MM.1S (cell line): ENCODE results near the gene BABAM1.
"Not testable (repeated sequence)": the region's sequence is repeated elsewhere in the genome, so short reads cannot be mapped to it uniquely, and the experiment has no call there.

Experiments
- DNase-seq: peaks from one replicate; pipeline ENCODE4 v3.0.0-alpha.2; 2015
- H2AFZ ChIP-seq: fragments of 300-600 bp; sonication (generic); 2 replicates; pipeline ENCODE4 v1.6.0; 2016; ENCODE audit warnings: antibody characterized with exemption, low read length
- H3F3A ChIP-seq: fragments of 300-600 bp; sonication (generic); 2 replicates; pipeline ENCODE4 v1.6.1; 2016; ENCODE audit warnings: mild to moderate bottlenecking, antibody characterized with exemption, low read length, moderate library complexity, mixed read lengths; ENCODE audit not compliant: insufficient read depth
- H3K27ac ChIP-seq: fragments of 300-600 bp; sonication (generic); 2 replicates; pipeline ENCODE4 v1.5.1; 2016; ENCODE audit warnings: mild to moderate bottlenecking, low read length
- H3K27me3 ChIP-seq: fragments of 300-600 bp; sonication (generic); replicated peaks from 2 replicates; pipeline ENCODE4 v1.6.0; 2016; ENCODE audit warnings: low read length; ENCODE audit not compliant: insufficient read depth
- H3K36me3 ChIP-seq: fragments of 300-600 bp; sonication (generic); replicated peaks from 2 replicates; pipeline ENCODE4 v1.6.1; 2016; ENCODE audit warnings: mild to moderate bottlenecking, low read length, mixed read lengths; ENCODE audit not compliant: insufficient read depth
- H3K4me1 ChIP-seq: fragments of 300-600 bp; sonication (generic); 2 replicates; pipeline ENCODE4 v1.6.1; 2016; ENCODE audit warnings: low read length, mixed read lengths
- H3K4me2 ChIP-seq: fragments of 300-600 bp; sonication (generic); 2 replicates; pipeline ENCODE4 v1.6.0; 2016; ENCODE audit warnings: low read depth, low read length
- H3K4me3 ChIP-seq: fragments of 300-600 bp; sonication (generic); 2 replicates; pipeline ENCODE4 v1.5.1; 2016; ENCODE audit warnings: low read length, mixed read lengths
- H3K79me2 ChIP-seq: fragments of 300-600 bp; sonication (generic); 2 replicates; pipeline ENCODE4 v1.6.1; 2016; ENCODE audit warnings: mixed run types, low read length, mixed read lengths
- H3K9ac ChIP-seq: fragments of 300-600 bp; sonication (generic); 2 replicates; pipeline ENCODE4 v1.6.1; 2016; ENCODE audit warnings: low read length, mixed read lengths
- H3K9me2 ChIP-seq: fragments of 300-600 bp; sonication (generic); replicated peaks from 2 replicates; pipeline ENCODE4 v1.6.1; 2016; ENCODE audit warnings: mild to moderate bottlenecking, low read length, mixed read lengths; ENCODE audit not compliant: insufficient read depth
- H3K9me3 ChIP-seq: fragments of 300-600 bp; sonication (generic); replicated peaks from 2 replicates; pipeline ENCODE4 v1.6.1; 2016; ENCODE audit warnings: mild to moderate bottlenecking, low read length, mixed read lengths; ENCODE audit not compliant: insufficient read depth
- H4K20me1 ChIP-seq: fragments of 300-600 bp; sonication (generic); 2 replicates; pipeline ENCODE4 v1.6.1; 2016; ENCODE audit warnings: mild to moderate bottlenecking, low read length, moderate library complexity, mixed read lengths; ENCODE audit not compliant: insufficient read depth
- CTCF ChIP-seq: fragments of 300-600 bp; sonication (generic); IDR thresholded peaks from 2 replicates; pipeline ENCODE4 v1.5.1; 2016; ENCODE audit warnings: antibody characterized with exemption, low read length, mixed read lengths
- EZH2 ChIP-seq: fragments of 300-600 bp; sonication (generic); optimal IDR thresholded peaks from 2 replicates; pipeline ENCODE3; 2017; ENCODE audit warnings: low read depth, mild to moderate bottlenecking, antibody characterized with exemption, low read length, mixed read lengths
- EZH2phosphoT487 ChIP-seq: fragments of 300-600 bp; sonication (generic); IDR thresholded peaks from 2 replicates; pipeline ENCODE4 v1.6.1; 2018; ENCODE audit warnings: antibody characterized with exemption, low read length

BABAM1 gene

GRCh38 chr19:17294051-17294891, 27.0 kb downstream of the BABAM1 start:
- Histone ChIP-seq H3K4me1 (no peaks in the 10 kb centered on the region), H3K4me2 (no peak overlapping the region), H2AFZ (no peak overlapping the region), H3K79me2 (peaks cover 7% of the 10 kb centered on the region; the same call in 1 of the 2 replicates), H3K9me2 (no peaks in the 10 kb centered on the region), H3K4me3 (no peak overlapping the region), H4K20me1 (no peaks in the 10 kb centered on the region), H3F3A (no peaks in the 10 kb centered on the region), H3K9me3 (no peaks in the 10 kb centered on the region), H3K27me3 (0 out of 2 replicates have a peak, but pooled peaks cover 3% of the 10 kb centered on the region), H3K27ac (no peak overlapping the region), H3K36me3 (no peaks in the 10 kb centered on the region), H3K9ac (no peak overlapping the region)
- DNase-seq: peak; percentile 20
- TF ChIP-seq EZH2phosphoT487: no peak
- no peak for TF ChIP-seq EZH2

- not testable (repeated sequence) for H3K36me3 ChIP-seq, H3K9me3 ChIP-seq, H3K4me3 ChIP-seq, H3K4me1 ChIP-seq, H2AFZ ChIP-seq, H3F3A ChIP-seq, H3K4me2 ChIP-seq, H4K20me1 ChIP-seq, H3K27ac ChIP-seq, H3K9me2 ChIP-seq, DNase-seq, H3K79me2 ChIP-seq, H3K9ac ChIP-seq, H3K27me3 ChIP-seq
Observed at GRCh38 chr19:17295551-17295950, 28.3 kb downstream of the BABAM1 start.

GRCh38 chr19:17296273-17296672, 29.0 kb downstream of the BABAM1 start:
- no peak overlapping the region for H3K9ac ChIP-seq
- no peaks in the 10 kb centered on the region for H3K36me3 ChIP-seq
- H3K27me3 ChIP-seq: no peaks in the 10 kb centered on the region
- no peaks in the 10 kb centered on the region for H3K9me3 ChIP-seq
- no peaks in the 10 kb centered on the region for H3K4me1 ChIP-seq
- H3K4me2 ChIP-seq: no peak overlapping the region
- no peak overlapping the region for H3K4me3 ChIP-seq
- no peak for DNase-seq
- TF ChIP-seq EZH2 (no peak), EZH2phosphoT487 (no peak), CTCF (no peak)
- H4K20me1 ChIP-seq: no peaks in the 10 kb centered on the region
- no peaks in the 10 kb centered on the region for H3F3A ChIP-seq
- peaks cover 7% of the 10 kb centered on the region; the same call in 1 of the 2 replicates for H3K79me2 ChIP-seq
- no peak overlapping the region for H3K27ac ChIP-seq
- no peak overlapping the region for H2AFZ ChIP-seq
- no peaks in the 10 kb centered on the region for H3K9me2 ChIP-seq

- H3K9me3 ChIP-seq: no peaks in the 10 kb centered on the region
- H3K4me1 ChIP-seq: no peaks in the 10 kb centered on the region
- no peak for TF ChIP-seq CTCF
- TF ChIP-seq EZH2phosphoT487: no peak
- no peak for TF ChIP-seq EZH2
- H3K27ac ChIP-seq: no peak overlapping the region
- no peaks in the 10 kb centered on the region for H4K20me1 ChIP-seq
- H3F3A ChIP-seq: no peaks in the 10 kb centered on the region
- H3K79me2 ChIP-seq: peaks cover 7% of the 10 kb centered on the region; the same call in 1 of the 2 replicates
- H3K36me3 ChIP-seq: no peaks in the 10 kb centered on the region
- H3K27me3 ChIP-seq: no peaks in the 10 kb centered on the region
- no peak for DNase-seq
- H3K9me2 ChIP-seq: no peaks in the 10 kb centered on the region
- H2AFZ ChIP-seq: no peak overlapping the region
- no peak overlapping the region for H3K4me3 ChIP-seq
- H3K4me2 ChIP-seq: no peak overlapping the region
- H3K9ac ChIP-seq: no peak overlapping the region
Observed at GRCh38 chr19:17296976-17297375, 29.7 kb downstream of the BABAM1 start.
